SH-SY5Y (cell line): ENCODE data around the gene SAFB2.

ENCODE experiments used
- GATA2 ChIP-seq: IDR thresholded peaks from 2 replicates; pipeline ENCODE4 v1.6.1; 2011; ENCODE audit warnings: mild to moderate bottlenecking, low read depth, low read length
- GATA3 ChIP-seq: IDR thresholded peaks from 2 replicates; pipeline ENCODE4 v1.6.1; 2011; ENCODE audit warnings: low read depth, mild to moderate bottlenecking, low read length, moderate library complexity

DNA sequence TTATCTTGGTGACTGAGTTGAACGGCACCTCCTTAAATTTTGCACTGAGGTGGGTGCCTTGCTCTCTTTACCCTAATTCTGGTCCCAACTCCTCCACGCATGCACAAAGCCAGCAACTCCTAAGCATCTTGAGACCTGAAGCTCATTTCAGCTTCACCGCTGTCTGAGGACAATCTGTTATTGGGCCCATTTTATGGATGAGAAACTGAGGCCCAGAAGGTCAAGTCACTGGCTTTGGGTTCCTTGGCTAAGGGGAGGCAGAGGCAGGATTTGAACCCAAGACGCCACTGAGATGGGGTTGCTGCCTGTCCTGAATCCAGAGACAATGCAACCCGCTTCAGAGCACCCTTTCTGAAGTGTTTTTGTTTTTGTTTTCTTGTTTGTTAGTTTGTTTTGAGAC lies 77.5 kb downstream of the SAFB2 start:
- TF ChIP-seq GATA2 (no peak), GATA3 (no peak)
